ENCODE results near the gene RAB5B. TPM values are rescaled to one million over a fixed set of nuclear protein-coding genes. Genes with fewer than 3 reads are reported as not detected.

Gene RAB5B
- total RNA-seq, 1 experiment from 2014 or later, result 48.4 TPM

GRCh38 chr12:55940065-55940732 lies 33.7 kb upstream of the RAB5B start:
- Histone ChIP-seq H3K79me2 (ENCODE audit: insufficient read depth, low read length) (no peaks in the 10 kb centered on the region), H4K91ac (ENCODE audit: insufficient read length, low read depth, low read length) (no peak overlapping the region), H2BK120ac (ENCODE audit: low read depth, low read length, poor library complexity, severe bottlenecking) (no peak overlapping the region), H4K5ac (ENCODE audit: insufficient read length, low read depth, low read length) (no peak overlapping the region), H4K8ac (replicated peaks; ENCODE audit: insufficient read length, low read depth, low read length) (no peak overlapping the region), H2AK5ac (ENCODE audit: insufficient read length, low read length) (no peak overlapping the region), H2AFZ (ENCODE audit: low read length) (no peak overlapping the region), H2BK5ac (ENCODE audit: insufficient read length, low read length) (no peak overlapping the region), H3K23me2 (ENCODE audit: insufficient read length, low read depth, low read length, poor library complexity, severe bottlenecking) (no peaks in the 10 kb centered on the region), H2BK15ac (ENCODE audit: low read depth, low read length) (no peak overlapping the region), H2BK12ac (ENCODE audit: insufficient read length, low read depth, low read length) (no peak overlapping the region), H3K9ac (ENCODE audit: extremely low read depth, insufficient read length, low read length) (no peak overlapping the region), H2BK20ac (ENCODE audit: low read depth, low read length, poor library complexity, severe bottlenecking) (no peak overlapping the region), H3K4me1 (ENCODE audit: insufficient read depth, low read length) (no peaks in the 10 kb centered on the region; the same call in 1 of the 2 replicates), H3K9me3 (ENCODE audit: control insufficient read depth, low read depth, low read length) (no peaks in the 10 kb centered on the region), H3K27ac (ENCODE audit: insufficient read length, low read depth, low read length) (no peak overlapping the region), H3K14ac (ENCODE audit: insufficient read depth, low read length) (no peak overlapping the region; the same call in 1 of the 2 replicates), H3K23ac (ENCODE audit: insufficient read length, low read depth, low read length) (no peak overlapping the region), H3K27me3 (ENCODE audit: insufficient read depth, low read length) (no peaks in the 10 kb centered on the region), H3K79me1 (ENCODE audit: insufficient read depth, low read depth, low read length, poor library complexity, severe bottlenecking) (no peaks in the 10 kb centered on the region), H3K56ac (ENCODE audit: insufficient read length, low read depth, low read length) (no peak overlapping the region), H3K4ac (ENCODE audit: low read depth, low read length) (no peak overlapping the region), H3K18ac (ENCODE audit: insufficient read length, low read depth, low read length) (no peak overlapping the region), H3K4me2 (ENCODE audit: insufficient read depth, insufficient read length, low read length) (no peak overlapping the region), H4K20me1 (ENCODE audit: control insufficient read depth, insufficient read depth, insufficient read length) (no peaks in the 10 kb centered on the region), H3T11ph (ENCODE audit: low read length) (no peak overlapping the region)
- peak; percentile 97 for DNase-seq
- peaks cover 0 to 4% (median 0%) of the 10 kb centered on the region in 3 experiments; a peak in 3 of 7 replicates for H3K36me3 Mint-ChIP-seq (ENCODE audit: insufficient read depth in 1 of 3, low read depth in 3 of 3)
- TF ChIP-seq CTCF (conservative IDR thresholded peaks at IDR 0.05), result peak; percentile 95
- H3K4me1 Mint-ChIP-seq, result peaks cover 10 to 18% of the 10 kb centered on the region in 2 experiments
- peak overlapping the region in 1 of 2 experiments; percentile 70; a peak in 3 of 5 replicates for H3K4me3 Mint-ChIP-seq
- H3K27ac Mint-ChIP-seq, result peak overlapping the region in 1 of 3 experiments; percentile 70; a peak in 2 of 7 replicates
- H3K9me3 Mint-ChIP-seq, result no peaks in the 10 kb centered on the region
- peaks cover 2% of the 10 kb centered on the region; the same call in 1 of the 2 replicates for H3K27me3 Mint-ChIP-seq (ENCODE audit: low read depth)
- no CpG with 5 or more reads among the region's 18 CpGs for WGBS (ENCODE audit: extremely low coverage, insufficient read length, low lambda C conversion rate)
